Esophagus muscularis mucosa (tissue), 4 donors: ENCODE measurements around the gene SZRD1. TPM values are rescaled to one million over a fixed set of nuclear protein-coding genes. Genes with fewer than 3 reads are reported as not detected.
A peak's percentile ranks its signal among the peaks of the same experiment; 100 is the strongest.

Experiments used
- DNase-seq: peaks from one replicate; pipeline ENCODE4 v3.0.0-alpha.2; 2017; ENCODE audit errors: extremely low spot score
- H3K27ac ChIP-seq, 4 donors: fragments of 200-600 bp; sonication (generic); replicated peaks in 1 of 4; 1 replicate in 3 of 4; 2 replicates in 1 of 4; pipeline ENCODE4 v1.5.1; 2016 to 2019; ENCODE audit warnings: mild to moderate bottlenecking in 1 of 4
- H3K27me3 ChIP-seq, 4 donors: fragments of 200-600 bp; sonication (generic); one replicate each; pipeline versions ENCODE4 v1.5.1 to v1.6.0; 2016 to 2019
- H3K36me3 ChIP-seq, 4 donors: fragments of 200-600 bp; sonication (generic); one replicate each; pipeline ENCODE4 v1.5.1; 2016 to 2019
- H3K4me1 ChIP-seq, 4 donors: fragments of 200-600 bp; sonication (generic); one replicate each; pipeline ENCODE4 v1.5.1; 2016 to 2019
- H3K4me3 ChIP-seq, 4 donors: fragments of 200-600 bp; sonication (generic); 1 replicate in 2 of 4; 2 replicates in 2 of 4; pipeline ENCODE4 v1.5.1; 2016 to 2019; ENCODE audit warnings: mild to moderate bottlenecking in 4 of 4, moderate library complexity in 1 of 4
- H3K9me3 ChIP-seq, 4 donors: fragments of 200-600 bp; sonication (generic); 1 replicate in 3 of 4; 2 replicates in 1 of 4; pipeline ENCODE4 v1.5.1; 2016 to 2019
- CTCF ChIP-seq, 3 experiments: fragments of 200-600 bp in 2 of 3; fragments of 450-650 bp in 1 of 3; sonication (generic) in 2 of 3; IDR thresholded peaks; one replicate each; pipeline ENCODE4 v1.5.1; 2017 to 2019; ENCODE audit warnings: antibody characterized with exemption in 3 of 3, mild to moderate bottlenecking in 2 of 3, moderate library complexity in 1 of 3
- EP300 ChIP-seq: sonication (generic); formaldehyde crosslinking; IDR thresholded peaks from one replicate; pipeline ENCODE4 v1.6.1; 2017; ENCODE audit warnings: antibody characterized with exemption
- POLR2A ChIP-seq: fragments of 450-650 bp; IDR thresholded peaks from one replicate; pipeline ENCODE4 v1.6.1; 2017; ENCODE audit warnings: antibody characterized with exemption, moderate library complexity, mild to moderate bottlenecking, low read depth
- POLR2AphosphoS5 ChIP-seq, 2 donors: sonication (generic); formaldehyde crosslinking; IDR thresholded peaks; one replicate each; pipeline ENCODE4 v1.6.1; 2017; ENCODE audit warnings: antibody characterized with exemption in 2 of 2
- whole genome bisulfite sequencing: methylation state at CpG from one replicate; pipeline ENCODE4 v1.1.5; 2018; 5-methylcytosine and 5-hydroxymethylcytosine counted together
- intact Hi-C: fragments of 100-400 bp; cut with DNase I; formaldehyde crosslinking; loops from one replicate; pipeline ENCODE4 v1.15.1; 2023
- total RNA-seq, 4 donors: library from RNA; depleted of rRNA; stranded (reverse); fragments of >200 nt; gene quantifications; one replicate each; pipeline versions ENCODE4 v1.1.0 to v1.2.1, GENCODE V29; 2016

The SZRD1 gene
- total RNA-seq, 4 donors from 2014 or later: 70.2 to 110 (median 98.3) TPM

GRCh38 chr1:16386454-16387113 lies 19.5 kb downstream of the SZRD1 start:
- Histone ChIP-seq H3K27me3 (no peaks in the 10 kb centered on the region), H3K36me3 (no peaks in the 10 kb centered on the region), H3K4me1 (peaks cover 57 to 91% (median 80%) of the 10 kb centered on the region in 4 donors), H3K4me3 (peak overlapping the region; percentile 34 to 54 (median 46)), H3K9me3 (no peaks in the 10 kb centered on the region), H3K27ac (peak overlapping the region; percentile 75 to 84 (median 78))
- 45% methylated on average over 3 of the region's 5 CpGs for WGBS
- intact Hi-C loops: no loop called here
- TF ChIP-seq POLR2AphosphoS5 (IDR thresholded peaks at IDR 0.05) (peak; percentile 14 to 27), POLR2A (no peak)
- no peak for DNase-seq

- H3K4me3 ChIP-seq: peak overlapping the region; percentile 34 to 54 (median 46)
- TF ChIP-seq CTCF (IDR thresholded peaks at IDR 0.05) (no peak), POLR2AphosphoS5 (IDR thresholded peaks at IDR 0.05) (no peak), POLR2A (no peak), EP300 (no peak)
- 37% methylated on average over 14 of the region's 14 CpGs for WGBS
- no peaks in the 10 kb centered on the region for H3K9me3 ChIP-seq
- intact Hi-C loops: no loop called here
- no peak for DNase-seq
- H3K27ac ChIP-seq: peak overlapping the region; percentile 75 to 84 (median 78)
- H3K4me1 ChIP-seq: peaks cover 66 to 91% (median 86%) of the 10 kb centered on the region in 4 donors
- no peaks in the 10 kb centered on the region for H3K36me3 ChIP-seq
- H3K27me3 ChIP-seq: no peaks in the 10 kb centered on the region
Observed at GRCh38 chr1:16387201-16388188, 20.5 kb downstream of the SZRD1 start.

- Histone ChIP-seq H3K9me3 (no peaks in the 10 kb centered on the region), H3K27ac (peak overlapping the region in 2 of 4 donors; percentile 13 to 35), H3K27me3 (no peaks in the 10 kb centered on the region), H3K4me3 (no peak overlapping the region), H3K36me3 (peaks cover 14 to 34% (median 33%) of the 10 kb centered on the region in 4 donors), H3K4me1 (peaks cover 57 to 78% (median 73%) of the 10 kb centered on the region in 4 donors)
- TF ChIP-seq POLR2A (no peak), EP300 (no peak), CTCF (IDR thresholded peaks at IDR 0.05) (no peak), POLR2AphosphoS5 (IDR thresholded peaks at IDR 0.05) (no peak)
- intact Hi-C loops: no loop called here
- 54% methylated on average over 3 of the region's 3 CpGs for WGBS
- DNase-seq: no peak
Observed at GRCh38 chr1:16391411-16391810, 24.4 kb downstream of the SZRD1 start.

- 80% methylated on average over 6 of the region's 21 CpGs for WGBS
- Histone ChIP-seq H3K27me3 (no peaks in the 10 kb centered on the region), H3K27ac (peak overlapping the region in 3 of 4 donors; percentile 28 to 35 (median 29)), H3K4me1 (peaks cover 48 to 74% (median 64%) of the 10 kb centered on the region in 4 donors), H3K4me3 (no peak overlapping the region), H3K9me3 (no peaks in the 10 kb centered on the region), H3K36me3 (peaks cover 14 to 49% (median 48%) of the 10 kb centered on the region in 4 donors)
- TF ChIP-seq POLR2AphosphoS5 (IDR thresholded peaks at IDR 0.05) (no peak), EP300 (no peak)
- DNase-seq: no peak
- intact Hi-C loops: no loop called here
Observed at GRCh38 chr1:16392740-16393569, 25.9 kb downstream of the SZRD1 start.
